GM21515 (cell line): ENCODE data around the gene AFF1.

Experiments used
- ATAC-seq: cut with Tn5 transposase; IDR thresholded peaks from one replicate; pipeline ENCODE4 v1.9.1; 2021; ENCODE audit not compliant: unreplicated experiment

Gene AFF1

GRCh38 chr4:86934771-86935565 is at the start of gene AFF1:
AFF1 (plus strand) TSS chr4:86935011; CDS start chr4:86948534, 13,523 bp downstream.
- peak; percentile 51 for ATAC-seq

- ATAC-seq = no peak
Observed at GRCh38 chr4:86890790-86891189, 44.0 kb upstream of the AFF1 start.

- ATAC-seq = peak; percentile 47
Observed at GRCh38 chr4:86891762-86892635, 42.8 kb upstream of the AFF1 start, which contains the start of gene C4orf36. C4orf36 (minus strand) TSS chr4:86892422; CDS start chr4:86891520, 902 bp downstream.

GRCh38 chr4:86892636-86892960 is 42.2 kb upstream of the AFF1 start:
- ATAC-seq = no peak

- ATAC-seq = no peak
Observed at GRCh38 chr4:86893136-86893535, 41.7 kb upstream of the AFF1 start.

- no peak for ATAC-seq
Observed at GRCh38 chr4:86894455-86894854, 40.4 kb upstream of the AFF1 start.

- peak; percentile 70 for ATAC-seq
Observed at GRCh38 chr4:86895692-86896488, 38.9 kb upstream of the AFF1 start.

GRCh38 chr4:86896596-86896995 is 38.2 kb upstream of the AFF1 start:
- no peak for ATAC-seq

GRCh38 chr4:86898562-86898961 is 36.2 kb upstream of the AFF1 start:
- no peak for ATAC-seq

GRCh38 chr4:86901864-86902263 is 32.9 kb upstream of the AFF1 start:
- ATAC-seq = no peak

- ATAC-seq = no peak
Observed at GRCh38 chr4:86908251-86908657, 26.6 kb upstream of the AFF1 start.

- no peak for ATAC-seq
Observed at GRCh38 chr4:86909546-86910295, 25.1 kb upstream of the AFF1 start.

GRCh38 chr4:86910369-86910768 is 24.4 kb upstream of the AFF1 start:
- no peak for ATAC-seq

GRCh38 chr4:86910820-86911684 is 23.8 kb upstream of the AFF1 start:
- no peak for ATAC-seq

GRCh38 chr4:86916392-86916791 is 18.4 kb upstream of the AFF1 start:
- ATAC-seq = no peak

- no peak for ATAC-seq
Observed at GRCh38 chr4:86917212-86918039, 17.4 kb upstream of the AFF1 start.

- no peak for ATAC-seq
Observed at GRCh38 chr4:86918539-86919072, 16.2 kb upstream of the AFF1 start.

GRCh38 chr4:86919561-86920223 is 15.1 kb upstream of the AFF1 start:
- no peak for ATAC-seq
